H9 (cell line): ENCODE measurements around the gene SPEG. TPM values are rescaled to one million over a fixed set of nuclear protein-coding genes. Genes with fewer than 3 reads are reported as not detected.

Experiments used
- DNase-seq: peaks from one replicate; pipeline ENCODE4 v3.0.0-alpha.2; 2017
- H2AFZ ChIP-seq: one replicate; pipeline ENCODE4 v1.6.1; 2013; ENCODE audit warnings: mild to moderate bottlenecking, low read length, control low read depth, moderate library complexity
- H2AK5ac ChIP-seq: 2 replicates; pipeline ENCODE4 v1.6.1; 2013; ENCODE audit warnings: low read length, control low read depth, mixed read lengths; ENCODE audit not compliant: insufficient read length
- H2BK120ac ChIP-seq: one replicate; pipeline ENCODE4 v1.6.1; 2013; ENCODE audit warnings: low read depth, mild to moderate bottlenecking, low read length, control low read depth, inconsistent platforms; ENCODE audit not compliant: poor library complexity, severe bottlenecking
- H2BK12ac ChIP-seq: 2 replicates; pipeline ENCODE4 v1.6.1; 2013; ENCODE audit warnings: low read length, control low read depth, mixed read lengths, low read depth; ENCODE audit not compliant: insufficient read length
- H2BK15ac ChIP-seq: 2 replicates; pipeline ENCODE4 v1.6.1; 2013; ENCODE audit warnings: low read depth, low read length, control low read depth
- H2BK20ac ChIP-seq: one replicate; pipeline ENCODE4 v1.6.1; 2013; ENCODE audit warnings: low read depth, mild to moderate bottlenecking, low read length, control low read depth, inconsistent platforms; ENCODE audit not compliant: poor library complexity, severe bottlenecking
- H2BK5ac ChIP-seq: 2 replicates; pipeline ENCODE4 v1.6.1; 2013; ENCODE audit warnings: low read length, control low read depth, mixed read lengths; ENCODE audit not compliant: insufficient read length
- H3K14ac ChIP-seq: 2 replicates; pipeline ENCODE4 v1.6.1; 2013; ENCODE audit warnings: low read length, control low read depth; ENCODE audit not compliant: insufficient read depth
- H3K18ac ChIP-seq: 2 replicates; pipeline ENCODE4 v1.6.1; 2013; ENCODE audit warnings: low read depth, mild to moderate bottlenecking, mixed read lengths, low read length, control low read depth; ENCODE audit not compliant: insufficient read length
- H3K23ac ChIP-seq: 2 replicates; pipeline ENCODE4 v1.6.1; 2013; ENCODE audit warnings: low read length, control low read depth, mixed read lengths, low read depth; ENCODE audit not compliant: insufficient read length
- H3K23me2 ChIP-seq: 2 replicates; pipeline ENCODE4 v1.6.1; 2013; ENCODE audit warnings: low read depth, mild to moderate bottlenecking, mixed read lengths, low read length, control low read depth; ENCODE audit not compliant: insufficient read length, poor library complexity, severe bottlenecking
- H3K27ac ChIP-seq: 2 replicates; pipeline ENCODE4 v1.5.1; 2013; ENCODE audit warnings: low read length, control low read depth, mixed read lengths, low read depth; ENCODE audit not compliant: insufficient read length
- H3K27me3 ChIP-seq: 2 replicates; pipeline ENCODE4 v1.6.1; 2013; ENCODE audit warnings: low read length, control low read depth, inconsistent platforms; ENCODE audit not compliant: insufficient read depth
- H3K4ac ChIP-seq: 2 replicates; pipeline ENCODE4 v1.6.1; 2013; ENCODE audit warnings: low read depth, mild to moderate bottlenecking, control low read depth, inconsistent platforms, low read length, moderate library complexity
- H3K4me1 ChIP-seq: 2 replicates; pipeline ENCODE4 v1.6.1; 2013; ENCODE audit warnings: low read length, control low read depth, inconsistent platforms; ENCODE audit not compliant: insufficient read depth
- H3K4me2 ChIP-seq: 2 replicates; pipeline ENCODE4 v1.6.1; 2013; ENCODE audit warnings: low read length, control low read depth, mixed read lengths; ENCODE audit not compliant: insufficient read length, insufficient read depth
- H3K56ac ChIP-seq: 2 replicates; pipeline ENCODE4 v1.6.1; 2013; ENCODE audit warnings: low read depth, mild to moderate bottlenecking, mixed read lengths, low read length, control low read depth; ENCODE audit not compliant: insufficient read length
- H3K79me1 ChIP-seq: 2 replicates; pipeline ENCODE4 v1.6.1; 2013; ENCODE audit warnings: low read depth, mild to moderate bottlenecking, moderate library complexity, low read length, control low read depth, inconsistent platforms; ENCODE audit not compliant: insufficient read depth, poor library complexity, severe bottlenecking
- H3K79me2 ChIP-seq: 2 replicates; pipeline ENCODE4 v1.6.1; 2013; ENCODE audit warnings: low read length, control low read depth, inconsistent platforms; ENCODE audit not compliant: insufficient read depth
- H3K9ac ChIP-seq: 2 replicates; pipeline ENCODE4 v1.6.1; 2013; ENCODE audit warnings: low read length, control low read depth, mixed read lengths; ENCODE audit not compliant: insufficient read length; ENCODE audit errors: extremely low read depth
- H3K9me3 ChIP-seq: one replicate; pipeline ENCODE4 v1.6.1; 2013; ENCODE audit warnings: low read depth, low read length, inconsistent platforms; ENCODE audit not compliant: control insufficient read depth
- H3T11ph ChIP-seq: one replicate; pipeline ENCODE4 v1.6.1; 2013; ENCODE audit warnings: mild to moderate bottlenecking, low read length, control low read depth, inconsistent platforms
- H4K20me1 ChIP-seq: one replicate; pipeline ENCODE4 v1.6.1; 2013; ENCODE audit not compliant: control insufficient read depth, insufficient read length, insufficient read depth
- H4K5ac ChIP-seq: 2 replicates; pipeline ENCODE4 v1.6.1; 2013; ENCODE audit warnings: low read depth, mild to moderate bottlenecking, mixed read lengths, low read length, control low read depth; ENCODE audit not compliant: insufficient read length
- H4K8ac ChIP-seq: replicated peaks from 2 replicates; pipeline ENCODE4 v1.6.1; 2013; ENCODE audit warnings: low read length, control low read depth, mixed read lengths, low read depth; ENCODE audit not compliant: insufficient read length
- H4K91ac ChIP-seq: 2 replicates; pipeline ENCODE4 v1.6.1; 2013; ENCODE audit warnings: low read depth, mild to moderate bottlenecking, moderate library complexity, mixed read lengths, low read length, control low read depth; ENCODE audit not compliant: insufficient read length
- H3K27ac Mint-ChIP-seq, 3 experiments: 2 replicates in 2 of 3; 3 replicates in 1 of 3; pipeline ENCODE4 v1.8.0; 2020 to 2021; ENCODE audit warnings: mixed read lengths in 3 of 3, mild to moderate bottlenecking in 1 of 3, moderate library complexity in 1 of 3
- H3K27me3 Mint-ChIP-seq: 2 replicates; pipeline ENCODE4 v1.8.0; 2021; ENCODE audit warnings: low read depth, mild to moderate bottlenecking, moderate library complexity, mixed read lengths
- H3K36me3 Mint-ChIP-seq, 3 experiments: 2 replicates in 2 of 3; 3 replicates in 1 of 3; pipeline ENCODE4 v1.8.0; 2020 to 2021; ENCODE audit warnings: low read depth in 3 of 3, mixed read lengths in 3 of 3; ENCODE audit not compliant: insufficient read depth in 1 of 3
- H3K4me1 Mint-ChIP-seq, 2 experiments: 2 replicates each; pipeline ENCODE4 v1.8.0; 2020; ENCODE audit warnings: mixed read lengths in 2 of 2
- H3K4me3 Mint-ChIP-seq, 2 experiments: 2 replicates in 1 of 2; 3 replicates in 1 of 2; pipeline ENCODE4 v1.8.0; 2020 to 2021; ENCODE audit warnings: mild to moderate bottlenecking in 2 of 2, mixed read lengths in 2 of 2, moderate library complexity in 1 of 2
- H3K9me3 Mint-ChIP-seq, 2 experiments: 2 replicates in 1 of 2; 3 replicates in 1 of 2; pipeline ENCODE4 v1.8.0; 2020; ENCODE audit warnings: mild to moderate bottlenecking in 2 of 2, mixed read lengths in 2 of 2, moderate library complexity in 1 of 2
- CTCF ChIP-seq: fragments of 200-600 bp; sonication (generic); conservative IDR thresholded peaks from 3 replicates; pipeline ENCODE4 v1.8.0; 2021; ENCODE audit warnings: antibody characterized with exemption, mild to moderate bottlenecking
- WGBS: extraction: QIAGEN DNeasy Blood & Tissue Kit; methylation state at CpG from one replicate; pipeline ENCODE4 v1.1.7; 2013; ENCODE audit warnings: missing lambda C conversion rate, low lambda C conversion rate, mixed read lengths; ENCODE audit not compliant: insufficient read length; ENCODE audit errors: extremely low coverage; 5-methylcytosine and 5-hydroxymethylcytosine counted together
- total RNA-seq: library from RNA; stranded (reverse); gene quantifications from 2 replicates; pipeline ENCODE4 v1.2.1, GENCODE V29; 2021

Gene SPEG
- total RNA-seq, 1 experiment from 2014 or later: 23.7 TPM

DNA sequence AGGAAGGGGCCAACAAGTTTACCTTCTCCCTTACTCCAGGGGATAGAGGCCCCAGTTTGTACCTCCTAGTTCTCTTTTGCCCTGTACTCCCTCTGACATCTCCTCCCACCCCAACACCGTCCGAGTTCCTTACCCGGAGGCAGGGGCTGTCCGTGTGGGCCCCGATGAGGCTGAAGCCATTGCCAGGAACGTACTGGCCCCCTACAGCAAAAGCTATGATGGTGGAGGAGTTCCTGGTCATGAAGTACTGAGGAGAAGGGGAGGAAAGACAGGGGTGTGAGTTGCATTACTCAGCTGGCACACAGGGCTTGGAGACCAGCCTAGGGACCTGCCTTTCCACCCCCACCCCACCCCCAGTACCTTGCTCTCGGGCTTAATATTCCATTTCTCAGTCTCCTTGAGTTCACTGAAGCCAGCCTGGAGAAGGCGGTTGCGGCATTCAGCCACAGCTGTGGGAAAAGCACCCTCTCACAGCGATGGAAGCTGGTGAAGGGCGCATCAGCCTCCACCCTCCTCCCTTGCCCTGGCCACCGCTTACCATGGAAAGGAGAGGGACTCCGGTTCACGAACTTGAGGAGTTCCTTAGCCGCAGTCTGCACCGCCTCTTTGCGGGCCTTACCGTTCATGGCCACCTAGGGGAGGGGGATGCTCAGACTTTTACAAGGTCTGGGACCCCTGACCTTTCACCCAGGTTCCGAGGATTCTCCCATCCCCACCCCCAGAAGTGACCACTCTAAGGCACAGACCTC lies 47.9 kb upstream of the SPEG start:
- Histone ChIP-seq H2BK20ac (no peak overlapping the region), H3K14ac (no peak overlapping the region; the same call in 1 of the 2 replicates), H3K4ac (no peak overlapping the region), H2BK12ac (no peak overlapping the region), H4K5ac (no peak overlapping the region), H3K23me2 (peaks cover 7% of the 10 kb centered on the region), H4K8ac (no peak overlapping the region), H2BK120ac (no peak overlapping the region), H3K4me2 (peak overlapping the region; percentile 71), H3K56ac (no peak overlapping the region), H2AFZ (no peak overlapping the region), H2AK5ac (no peak overlapping the region), H2BK15ac (no peak overlapping the region), H3K18ac (no peak overlapping the region), H3K4me1 (no peaks in the 10 kb centered on the region), H3K79me2 (no peaks in the 10 kb centered on the region), H4K91ac (no peak overlapping the region), H3K23ac (no peak overlapping the region), H2BK5ac (no peak overlapping the region), H3K27ac (no peak overlapping the region), H3K9ac (peak overlapping the region; percentile 77), H3T11ph (no peak overlapping the region), H4K20me1 (no peaks in the 10 kb centered on the region), H3K79me1 (no peaks in the 10 kb centered on the region), H3K27me3 (no peaks in the 10 kb centered on the region), H3K9me3 (no peaks in the 10 kb centered on the region)
- Mint-ChIP-seq H3K36me3 (peaks cover 25 to 43% (median 40%) of the 10 kb centered on the region in 3 experiments; a peak in 6 of 7 replicates), H3K27me3 (no peaks in the 10 kb centered on the region), H3K27ac (peak overlapping the region; percentile 44 to 98 (median 80); a peak in 5 of 7 replicates), H3K4me1 (peaks cover 12 to 19% of the 10 kb centered on the region in 2 experiments), H3K4me3 (peak overlapping the region; percentile 95 to 96), H3K9me3 (no peaks in the 10 kb centered on the region)
- peak; percentile 43 for DNase-seq
- TF ChIP-seq CTCF: no peak
- no CpG with 5 or more reads among the region's 19 CpGs for WGBS
